Measurements from ENCODE around the gene EXOC6. TPM values are rescaled to one million over a fixed set of nuclear protein-coding genes. Genes with fewer than 3 reads are reported as not detected.
A peak's percentile ranks its signal among the peaks of the same experiment; 100 is the strongest.

EXOC6 gene
- 1 to 10 TPM; 8.8 to 9.5 TPM for total RNA-seq

GRCh38 chr10:92848441-92849233 is at the start of gene EXOC6:
Gene EXOC6, plus strand, starts transcription at chr10:92848520. Its CDS starts 14 bp downstream, at chr10:92848534.
- peak; percentile 82 for ATAC-seq
- H3K9me3 Mint-ChIP-seq = no peaks in the 10 kb centered on the region
- intact Hi-C loops (cut with micrococcal nuclease) = loop anchor here (5.0 kb wide), 1 partner anchor 34 kb away; no protein-coding TSS in a partner anchor
- peak within 1 kb of the TSS; percentile 80 for H3K27ac Mint-ChIP-seq
- CTCF ChIA-PET = interaction anchor here (1.2 to 3.9 kb wide), 6 partner anchors 11 to 115 kb away, joined by 3 to 42 read pairs (median 4); no protein-coding TSS in a partner anchor
- no peaks in the 10 kb centered on the region for H3K36me3 Mint-ChIP-seq (ENCODE audit: low read depth)
- DNase-seq = peak; percentile 88
- POLR2A ChIA-PET = interaction anchor here (1.2 to 1.6 kb wide), 3 partner anchors 8 to 274 kb away, joined by 3 to 7 read pairs (median 4); partner anchors contain the start of gene IDE
- peaks cover 37% of the 10 kb centered on the region for H3K4me1 Mint-ChIP-seq (ENCODE audit: low read depth)
- no peak for TF ChIP-seq CTCF (IDR thresholded peaks at IDR 0.05)
- no peaks in the 10 kb centered on the region for H3K27me3 Mint-ChIP-seq
- peak within 1 kb of the TSS; percentile 77 for H3K4me3 Mint-ChIP-seq

- no peak for TF ChIP-seq CTCF (IDR thresholded peaks at IDR 0.05)
- Mint-ChIP-seq H3K9me3 (no peaks in the 10 kb centered on the region), H3K36me3 (ENCODE audit: low read depth) (no peaks in the 10 kb centered on the region), H3K27me3 (peaks cover 2% of the 10 kb centered on the region), H3K4me3 (no peak overlapping the region), H3K4me1 (ENCODE audit: low read depth) (no peaks in the 10 kb centered on the region), H3K27ac (no peak overlapping the region)
- ATAC-seq (no peak), DNase-seq (no peak)
- POLR2A ChIA-PET = no interaction called here
- intact Hi-C loops (cut with micrococcal nuclease) = no loop called here
- CTCF ChIA-PET = no interaction called here
Measured at GRCh38 chr10:92799568-92799967, 48.8 kb upstream of the EXOC6 start.

- peaks cover 2% of the 10 kb centered on the region for H3K27me3 Mint-ChIP-seq
Measured at GRCh38 chr10:92800134-92800733, 48.1 kb upstream of the EXOC6 start.

GRCh38 chr10:92801978-92802872 is 46.1 kb upstream of the EXOC6 start:
- Mint-ChIP-seq H3K4me3 (no peak overlapping the region), H3K4me1 (ENCODE audit: low read depth) (no peaks in the 10 kb centered on the region), H3K27ac (no peak overlapping the region), H3K36me3 (ENCODE audit: low read depth) (no peaks in the 10 kb centered on the region), H3K27me3 (no peaks in the 10 kb centered on the region), H3K9me3 (no peaks in the 10 kb centered on the region)
- ATAC-seq (no peak), DNase-seq (no peak)
- no peak for TF ChIP-seq CTCF (IDR thresholded peaks at IDR 0.05)
- ChIA-PET CTCF (interaction anchor here (1.0 to 1.5 kb wide), 2 partner anchors 46 to 83 kb away, joined by 3 to 5 read pairs; no protein-coding TSS in a partner anchor), POLR2A (no interaction called here)
- intact Hi-C loops (cut with micrococcal nuclease) = no loop called here

More at GRCh38 chr10:92800134-92800733, 48.1 kb upstream of the EXOC6 start:
- Mint-ChIP-seq H3K27ac (no peak overlapping the region), H3K4me3 (no peak overlapping the region), H3K9me3 (no peaks in the 10 kb centered on the region), H3K4me1 (ENCODE audit: low read depth) (no peaks in the 10 kb centered on the region), H3K36me3 (ENCODE audit: low read depth) (no peaks in the 10 kb centered on the region)
- CTCF ChIA-PET = interaction anchor here (1.2 kb wide), 1 partner anchor 43 kb away, joined by 3 read pairs; no protein-coding TSS in a partner anchor
- POLR2A ChIA-PET = interaction anchor here (0.7 kb wide), 1 partner anchor 1767 kb away, joined by 3 read pairs; no protein-coding TSS in a partner anchor
- no peak for TF ChIP-seq CTCF (IDR thresholded peaks at IDR 0.05)
- ATAC-seq (no peak), DNase-seq (no peak)
- intact Hi-C loops (cut with micrococcal nuclease) = no loop called here
